T-helper 2 cell treated with Interferon-gamma antibody and Interleukin-4, amounts not matched to agents 5 μg/mL and 100 μg/mL, for 36 hours (primary cell): Measurements from ENCODE around the gene RGR.
A peak's percentile ranks its signal among the peaks of the same experiment; 100 is the strongest.
"Not testable (repeated sequence)": the region's sequence is repeated elsewhere in the genome, so short reads cannot be mapped to it uniquely, and the experiment has no call there.

Source experiments
- DNase-seq: peaks from one replicate; pipeline ENCODE4 v3.0.0; 2021; ENCODE audit warnings: low spot score
- H3K27ac Mint-ChIP-seq: one replicate; pipeline ENCODE4 v1.8.0; 2021; ENCODE audit warnings: mild to moderate bottlenecking, mixed read lengths
- H3K27me3 Mint-ChIP-seq: one replicate; pipeline ENCODE4 v1.8.0; 2021; ENCODE audit warnings: low read depth, mixed read lengths
- H3K36me3 Mint-ChIP-seq: one replicate; pipeline ENCODE4 v1.8.0; 2021; ENCODE audit warnings: low read depth, mixed read lengths
- H3K4me1 Mint-ChIP-seq: one replicate; pipeline ENCODE4 v1.8.0; 2021; ENCODE audit warnings: low read depth, mixed read lengths
- H3K4me3 Mint-ChIP-seq: one replicate; pipeline ENCODE4 v1.8.0; 2022; ENCODE audit warnings: mild to moderate bottlenecking, moderate library complexity, mixed read lengths
- H3K9me3 Mint-ChIP-seq: one replicate; pipeline ENCODE4 v1.8.0; 2021; ENCODE audit warnings: mixed read lengths

RGR gene

GRCh38 chr10:84257343-84258020 lies 12.6 kb downstream of the RGR start:
- H3K4me3 Mint-ChIP-seq: no peak overlapping the region
- H3K27me3 Mint-ChIP-seq: peaks cover 13% of the 10 kb centered on the region
- H3K36me3 Mint-ChIP-seq: no peaks in the 10 kb centered on the region
- H3K4me1 Mint-ChIP-seq: peaks cover 2% of the 10 kb centered on the region
- no peaks in the 10 kb centered on the region for H3K9me3 Mint-ChIP-seq
- no peak overlapping the region for H3K27ac Mint-ChIP-seq
- DNase-seq: no peak

DNA sequence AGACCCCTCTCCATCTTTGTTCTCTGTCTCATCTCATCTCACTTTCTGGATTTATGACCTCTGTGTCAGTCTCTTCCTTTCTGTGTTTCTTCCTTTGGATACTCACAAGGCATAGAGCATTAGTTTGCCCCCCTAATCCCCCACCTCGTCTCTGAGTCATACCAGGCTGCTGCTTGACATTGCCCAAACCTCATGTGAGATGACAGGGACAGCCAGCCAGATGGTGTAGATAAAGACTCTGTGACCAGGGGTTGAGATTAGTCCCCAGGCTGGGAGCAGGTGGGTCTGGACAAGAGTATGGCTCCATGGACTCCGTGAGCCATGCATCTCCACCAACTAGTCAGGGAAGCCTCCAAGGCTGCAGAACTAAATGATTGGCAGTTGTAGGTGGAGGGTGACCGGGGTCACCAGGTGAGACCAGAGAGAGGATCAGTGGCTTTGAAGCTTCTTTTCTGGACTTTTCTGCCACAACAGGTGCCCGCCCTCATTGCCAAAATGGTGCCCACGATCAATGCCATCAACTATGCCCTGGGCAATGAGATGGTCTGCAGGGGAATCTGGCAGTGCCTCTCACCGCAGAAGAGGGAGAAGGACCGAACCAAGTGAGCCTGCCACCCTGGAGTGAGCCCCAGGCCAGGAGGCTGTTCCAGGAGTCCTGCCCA lies 13.3 kb downstream of the RGR start:
- Mint-ChIP-seq H3K4me1 (peaks cover 2% of the 10 kb centered on the region), H3K27me3 (peaks cover 13% of the 10 kb centered on the region), H3K36me3 (no peaks in the 10 kb centered on the region), H3K9me3 (no peaks in the 10 kb centered on the region), H3K4me3 (no peak overlapping the region), H3K27ac (no peak overlapping the region)
- DNase-seq: no peak

- Mint-ChIP-seq H3K36me3 (no peaks in the 10 kb centered on the region), H3K9me3 (no peaks in the 10 kb centered on the region), H3K4me1 (peaks cover 5% of the 10 kb centered on the region), H3K27me3 (peaks cover 21% of the 10 kb centered on the region), H3K4me3 (no peak overlapping the region), H3K27ac (no peak overlapping the region)
- DNase-seq: no peak
Observed at GRCh38 chr10:84261236-84261915, 16.5 kb downstream of the RGR start.

DNA sequence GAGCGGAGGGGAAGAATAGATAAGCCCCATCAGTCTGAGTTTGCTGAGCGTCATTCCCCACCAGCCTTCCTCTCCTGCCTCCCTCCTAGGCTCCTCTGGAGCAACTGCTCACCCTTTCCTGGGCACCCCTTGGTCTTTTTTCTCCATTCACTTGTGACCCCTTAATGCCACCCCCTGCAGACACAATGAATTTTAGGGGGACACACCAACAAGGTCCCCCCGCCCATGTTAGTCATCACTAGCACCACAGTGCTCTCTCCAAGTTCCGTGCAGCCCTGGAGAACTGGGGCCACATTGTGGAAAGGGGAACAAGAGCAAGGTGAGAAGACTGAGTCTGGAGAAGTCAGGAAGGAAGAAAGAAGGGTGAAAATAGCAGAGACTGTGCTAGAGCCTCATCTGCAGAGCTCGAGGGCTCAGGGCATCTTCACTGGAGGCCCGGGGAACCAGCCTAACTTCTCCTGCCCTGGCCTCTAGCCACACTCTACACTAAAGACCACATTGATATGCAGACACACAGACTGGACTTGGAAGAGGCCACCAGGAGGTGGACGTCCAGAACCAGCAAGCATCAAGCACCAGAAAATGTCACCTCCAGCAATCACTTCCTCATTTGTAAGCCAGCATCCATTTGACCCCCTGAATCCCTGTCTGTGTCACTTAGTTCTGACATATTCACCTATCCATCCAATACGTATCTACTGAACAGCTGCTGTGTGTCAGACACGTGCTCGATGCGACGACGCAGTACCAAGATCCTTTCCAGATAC lies 17.5 kb downstream of the RGR start:
- H3K36me3 Mint-ChIP-seq: no peaks in the 10 kb centered on the region
- DNase-seq: no peak
- peaks cover 5% of the 10 kb centered on the region for H3K4me1 Mint-ChIP-seq
- H3K27me3 Mint-ChIP-seq: peaks cover 20% of the 10 kb centered on the region
- H3K9me3 Mint-ChIP-seq: no peaks in the 10 kb centered on the region
- no peak overlapping the region for H3K4me3 Mint-ChIP-seq
- H3K27ac Mint-ChIP-seq: no peak overlapping the region

DNA sequence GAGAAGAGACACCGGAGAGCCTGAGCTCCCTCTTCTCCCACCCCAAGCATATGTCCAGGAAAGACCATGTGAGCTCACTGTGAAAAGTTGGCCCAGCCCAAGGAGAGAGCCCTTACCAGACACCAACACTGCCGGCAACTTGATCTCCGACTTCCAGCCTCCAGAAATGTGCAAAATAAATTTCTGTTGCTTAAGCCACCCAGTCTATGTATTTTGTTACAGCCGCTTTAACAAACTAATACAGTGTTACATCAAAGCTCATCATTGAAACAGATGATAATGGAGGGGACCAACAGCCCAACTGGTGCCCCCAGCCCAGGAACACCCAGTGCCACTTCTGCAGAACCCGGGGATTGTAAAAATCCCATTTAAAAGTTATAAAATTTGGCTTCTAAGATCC lies 18.9 kb downstream of the RGR start:
- H3K9me3 Mint-ChIP-seq: no peaks in the 10 kb centered on the region
- peaks cover 25% of the 10 kb centered on the region for H3K27me3 Mint-ChIP-seq
- no peak for DNase-seq
- peaks cover 13% of the 10 kb centered on the region for H3K4me1 Mint-ChIP-seq
- no peak overlapping the region for H3K4me3 Mint-ChIP-seq
- no peaks in the 10 kb centered on the region for H3K36me3 Mint-ChIP-seq
- no peak overlapping the region for H3K27ac Mint-ChIP-seq

- Mint-ChIP-seq H3K4me3 (no peak overlapping the region), H3K27me3 (peaks cover 34% of the 10 kb centered on the region), H3K9me3 (no peaks in the 10 kb centered on the region), H3K27ac (no peak overlapping the region), H3K36me3 (no peaks in the 10 kb centered on the region), H3K4me1 (peaks cover 13% of the 10 kb centered on the region)
- DNase-seq: peak; percentile 50
Observed at GRCh38 chr10:84264611-84265141, 19.8 kb downstream of the RGR start.

GRCh38 chr10:84265418-84265817 lies 20.6 kb downstream of the RGR start:
- Mint-ChIP-seq H3K27ac (no peak overlapping the region), H3K4me1 (peaks cover 13% of the 10 kb centered on the region), H3K27me3 (peaks cover 35% of the 10 kb centered on the region), H3K9me3 (no peaks in the 10 kb centered on the region), H3K4me3 (no peak overlapping the region), H3K36me3 (no peaks in the 10 kb centered on the region)
- no peak for DNase-seq

- Mint-ChIP-seq H3K4me1 (peaks cover 17% of the 10 kb centered on the region), H3K27me3 (peaks cover 36% of the 10 kb centered on the region), H3K36me3 (no peaks in the 10 kb centered on the region), H3K27ac (peak overlapping the region; percentile 23), H3K4me3 (no peak overlapping the region), H3K9me3 (no peaks in the 10 kb centered on the region)
- DNase-seq: peak; percentile 66
Observed at GRCh38 chr10:84267503-84268126, 22.8 kb downstream of the RGR start.

DNA sequence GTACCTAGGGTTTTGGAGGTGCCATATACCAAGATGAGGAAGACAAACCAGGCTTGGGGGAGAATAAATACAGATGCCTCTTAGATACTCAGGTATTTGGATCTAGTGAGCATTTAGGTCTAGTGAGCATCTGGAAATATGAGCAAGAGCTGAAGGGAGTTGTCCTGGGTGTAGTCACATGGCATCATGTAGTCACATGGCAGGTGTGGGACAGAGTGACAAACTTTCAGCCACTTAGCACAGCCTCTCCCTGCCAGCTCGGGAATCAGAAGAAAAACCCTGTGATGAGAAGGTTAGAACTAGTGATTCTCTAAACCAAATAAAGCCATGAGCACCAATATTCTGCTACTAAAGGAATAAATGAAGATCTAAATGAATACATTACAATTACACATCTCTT lies 24.3 kb downstream of the RGR start:
- DNase-seq: no peak
- H3K27ac Mint-ChIP-seq: no peak overlapping the region
- H3K27me3 Mint-ChIP-seq: peaks cover 30% of the 10 kb centered on the region
- H3K36me3 Mint-ChIP-seq: no peaks in the 10 kb centered on the region
- H3K4me3 Mint-ChIP-seq: no peak overlapping the region
- H3K9me3 Mint-ChIP-seq: no peaks in the 10 kb centered on the region
- H3K4me1 Mint-ChIP-seq: peaks cover 17% of the 10 kb centered on the region

DNA sequence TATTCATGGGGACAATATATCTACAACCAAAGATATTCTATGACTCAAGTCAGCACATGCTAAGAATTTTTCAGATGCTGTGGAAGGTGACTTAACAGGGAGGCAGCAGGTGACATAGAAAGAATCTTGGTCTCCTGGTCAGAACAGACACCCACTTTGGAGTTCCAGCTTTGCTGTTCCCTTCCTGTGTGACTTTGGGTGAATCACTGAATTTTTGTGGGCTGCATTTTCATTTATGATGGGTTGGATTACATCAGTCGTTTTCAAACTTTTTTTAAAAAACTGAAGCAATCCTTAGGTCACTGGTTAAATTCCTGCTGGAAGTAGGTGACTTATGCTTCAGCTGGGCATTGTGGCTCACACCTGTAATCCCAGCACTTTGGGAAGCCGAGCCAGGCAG lies 24.9 kb downstream of the RGR start:
- DNase-seq: no peak
- Mint-ChIP-seq H3K9me3 (no peaks in the 10 kb centered on the region), H3K36me3 (no peaks in the 10 kb centered on the region), H3K4me1 (peaks cover 14% of the 10 kb centered on the region), H3K4me3 (no peak overlapping the region), H3K27ac (no peak overlapping the region), H3K27me3 (peaks cover 26% of the 10 kb centered on the region)

DNA sequence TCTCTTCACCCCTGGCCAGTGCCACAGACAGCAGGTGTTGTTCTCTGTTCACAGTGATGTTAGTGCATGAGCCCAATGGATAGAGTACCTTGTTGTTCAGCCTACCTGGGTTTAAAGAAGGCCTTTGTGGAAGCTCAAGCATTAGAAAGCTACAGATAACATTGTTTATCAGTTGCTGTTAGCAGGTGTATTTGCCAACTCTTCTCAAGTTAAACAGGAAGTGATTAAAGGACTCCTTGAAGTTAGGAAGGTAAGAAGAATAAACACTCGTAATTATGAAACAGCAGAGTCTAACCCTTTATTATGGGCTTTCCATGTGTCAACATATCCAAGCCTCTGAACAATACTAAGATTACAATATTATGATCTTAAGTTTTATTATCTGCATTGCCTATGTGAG lies 25.9 kb downstream of the RGR start:
- no peaks in the 10 kb centered on the region for H3K9me3 Mint-ChIP-seq
- DNase-seq: no peak
- H3K27ac Mint-ChIP-seq: no peak overlapping the region
- peaks cover 26% of the 10 kb centered on the region for H3K27me3 Mint-ChIP-seq
- no peaks in the 10 kb centered on the region for H3K36me3 Mint-ChIP-seq
- peaks cover 14% of the 10 kb centered on the region for H3K4me1 Mint-ChIP-seq
- H3K4me3 Mint-ChIP-seq: no peak overlapping the region

- not testable (repeated sequence) for H3K4me1 Mint-ChIP-seq, H3K4me3 Mint-ChIP-seq, DNase-seq, H3K9me3 Mint-ChIP-seq, H3K36me3 Mint-ChIP-seq, H3K27ac Mint-ChIP-seq
- H3K27me3 Mint-ChIP-seq: peaks cover 39% of the 10 kb centered on the region
Observed at GRCh38 chr10:84279876-84280475, 35.1 kb downstream of the RGR start.

GRCh38 chr10:84286695-84287094 lies 41.8 kb downstream of the RGR start:
- Mint-ChIP-seq H3K9me3 (no peaks in the 10 kb centered on the region), H3K4me1 (peaks cover 1% of the 10 kb centered on the region), H3K4me3 (no peak overlapping the region), H3K27me3 (peaks cover 35% of the 10 kb centered on the region), H3K27ac (no peak overlapping the region), H3K36me3 (no peaks in the 10 kb centered on the region)
- no peak for DNase-seq
